Effector CD8-positive, alpha-beta T cell (primary cell): Measurements from ENCODE around the gene RPS6KB2.
"Not testable (repeated sequence)": the region's sequence is repeated elsewhere in the genome, so short reads cannot be mapped to it uniquely, and the experiment has no call there.

Experiments
- DNase-seq: peaks from one replicate; lab custom pipeline; 2025; lab: John Stamatoyannopoulos, UW

The RPS6KB2 gene

DNA sequence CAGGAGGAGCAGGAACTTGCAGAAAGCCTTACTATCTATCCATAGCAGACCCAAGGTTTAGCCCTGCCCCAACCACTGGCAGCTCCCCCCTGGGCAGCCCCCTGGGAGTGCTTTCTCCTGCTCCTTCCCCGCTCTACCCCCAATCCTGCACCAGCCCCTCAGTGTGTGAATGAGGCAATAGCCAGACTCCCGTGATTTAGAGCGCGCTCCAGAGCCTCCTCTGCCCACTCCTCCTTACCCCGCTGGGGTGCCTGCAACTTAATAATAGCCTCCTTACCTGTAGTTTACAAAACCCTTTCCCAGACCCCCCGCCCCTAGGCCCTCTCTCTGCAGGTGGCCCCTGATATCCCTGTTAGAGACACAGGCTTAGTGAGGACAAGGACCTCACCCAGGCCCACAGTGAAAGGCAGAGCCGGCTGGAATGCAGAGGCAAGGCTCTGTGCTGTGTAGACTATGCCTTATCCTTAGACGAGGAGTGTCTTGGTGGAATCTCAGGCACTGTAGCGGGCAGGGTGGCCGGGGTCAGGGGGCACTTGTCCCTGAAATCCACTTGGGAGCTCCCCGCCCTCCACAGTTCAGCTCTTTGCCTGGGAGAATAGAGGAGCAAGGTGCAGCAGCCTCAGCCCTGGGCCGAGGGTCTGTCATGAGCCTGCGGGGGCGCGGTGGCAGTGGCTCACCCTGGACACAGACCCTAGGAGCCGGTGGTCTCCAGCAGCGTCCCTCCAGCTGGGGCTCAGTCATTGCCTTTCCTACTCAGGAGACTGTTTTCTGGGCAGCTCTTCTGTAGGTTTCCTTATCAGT is 17.1 kb upstream of the RPS6KB2 start:
- no peak for DNase-seq

DNA sequence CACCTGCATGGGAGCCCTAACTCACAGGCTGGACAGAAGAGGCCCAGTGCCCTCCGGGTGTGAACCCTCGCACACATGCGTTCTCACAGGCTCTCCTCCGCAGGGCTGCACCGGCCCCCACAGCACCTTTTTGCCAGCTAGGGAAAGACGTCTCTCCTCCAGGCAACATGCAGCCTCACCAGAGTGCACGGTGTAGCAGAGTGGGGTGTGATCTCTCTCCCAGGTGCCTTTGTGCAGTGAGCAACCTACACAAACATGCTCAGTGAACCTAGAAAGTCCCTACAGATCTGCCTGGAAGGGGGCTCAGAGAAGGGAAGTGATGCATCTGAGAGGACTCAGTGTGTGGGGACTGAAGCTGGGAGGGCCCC is 16.5 kb upstream of the RPS6KB2 start:
- no peak for DNase-seq

DNA sequence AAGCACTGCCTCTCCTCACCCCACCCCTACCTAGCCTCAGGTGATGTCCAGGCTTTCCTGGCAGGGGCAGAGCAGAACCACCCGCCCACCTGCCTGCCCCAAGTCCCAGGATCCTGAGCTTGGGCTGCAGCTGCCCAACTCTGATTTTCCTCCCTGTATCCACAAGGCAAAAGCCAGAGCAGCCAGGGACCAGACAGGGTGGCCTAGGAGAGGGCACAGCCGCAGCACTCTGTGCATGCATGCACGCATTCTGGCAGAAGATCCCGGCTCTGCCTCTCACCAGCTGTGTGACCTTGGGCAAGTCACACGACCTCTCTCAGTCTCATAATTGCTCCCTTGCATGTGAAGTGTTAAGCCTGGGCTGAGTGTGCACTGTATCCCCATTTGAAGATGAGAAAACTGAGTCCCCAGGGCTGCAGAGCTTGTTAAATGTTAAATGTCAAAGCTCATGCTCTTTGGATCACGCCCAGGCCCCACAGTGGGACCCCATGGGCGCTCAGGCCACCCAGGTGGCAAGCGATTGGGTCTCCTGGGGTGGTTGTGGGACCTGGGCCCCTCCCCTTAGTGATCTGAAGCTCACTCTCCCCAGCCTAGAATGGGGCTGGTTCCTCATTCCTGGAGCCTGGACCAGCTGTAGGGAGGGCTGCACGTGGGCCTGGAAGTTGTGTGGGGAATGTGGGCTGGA is 15.7 kb upstream of the RPS6KB2 start:
- DNase-seq = no peak

DNA sequence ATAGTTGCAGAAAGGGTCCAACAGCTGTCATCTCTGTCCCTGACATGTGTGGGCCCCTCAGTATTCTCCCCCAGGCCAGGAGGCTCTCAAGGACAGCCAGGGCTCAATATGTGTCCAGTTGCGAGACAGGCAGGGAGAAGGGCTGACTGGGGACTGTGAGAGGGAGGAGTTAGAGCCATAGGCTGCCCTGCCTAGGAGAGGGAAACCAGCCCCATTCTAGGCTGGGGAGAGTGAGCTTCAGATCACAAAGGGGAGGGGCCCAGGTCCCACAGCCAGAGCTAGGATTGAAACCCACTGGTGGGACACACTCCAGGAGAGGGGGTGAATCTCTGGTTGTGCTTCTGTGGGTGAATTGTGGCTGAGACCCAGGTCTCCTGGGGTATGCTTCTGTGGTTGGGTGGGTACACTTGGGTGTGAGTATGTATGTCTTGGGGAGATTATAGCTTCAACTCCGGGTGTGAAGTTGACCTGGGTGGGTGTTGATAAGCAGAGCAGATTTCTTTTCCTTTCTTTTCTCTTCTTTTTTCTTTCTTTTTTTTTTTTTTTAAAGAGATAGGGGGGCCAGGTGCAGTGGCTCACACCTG is 14.9 kb upstream of the RPS6KB2 start:
- no peak for DNase-seq

GRCh38 chr11:67415501-67416304 is 12.6 kb upstream of the RPS6KB2 start, which contains the start of gene CARNS1:
CARNS1 (plus strand) TSS chr11:67415678; CDS start chr11:67416200, 522 bp downstream.
- no peak for DNase-seq

GRCh38 chr11:67416416-67417335 is 11.6 kb upstream of the RPS6KB2 start:
- DNase-seq = peak; percentile 74

DNA sequence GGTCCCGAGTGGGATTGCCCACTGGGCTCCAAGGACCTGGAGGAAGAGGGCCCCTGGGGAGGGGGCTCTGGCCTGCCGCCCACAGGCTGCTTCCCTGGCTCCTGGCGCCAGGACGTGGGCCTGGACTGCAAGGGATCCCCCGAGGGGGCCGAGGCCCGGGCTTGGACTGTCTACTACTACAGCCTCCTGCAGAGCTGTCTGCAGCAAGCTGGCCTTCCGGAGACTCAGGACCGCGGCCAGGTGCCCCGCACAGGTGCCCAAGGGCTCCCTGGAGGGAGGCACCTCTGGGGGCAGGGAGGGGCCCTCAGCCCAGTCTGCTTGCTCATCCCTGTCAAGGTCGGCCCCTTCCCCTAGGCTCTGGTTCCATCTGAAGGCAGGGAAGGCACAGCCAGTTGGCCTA is 10.9 kb upstream of the RPS6KB2 start:
- DNase-seq = no peak

DNA sequence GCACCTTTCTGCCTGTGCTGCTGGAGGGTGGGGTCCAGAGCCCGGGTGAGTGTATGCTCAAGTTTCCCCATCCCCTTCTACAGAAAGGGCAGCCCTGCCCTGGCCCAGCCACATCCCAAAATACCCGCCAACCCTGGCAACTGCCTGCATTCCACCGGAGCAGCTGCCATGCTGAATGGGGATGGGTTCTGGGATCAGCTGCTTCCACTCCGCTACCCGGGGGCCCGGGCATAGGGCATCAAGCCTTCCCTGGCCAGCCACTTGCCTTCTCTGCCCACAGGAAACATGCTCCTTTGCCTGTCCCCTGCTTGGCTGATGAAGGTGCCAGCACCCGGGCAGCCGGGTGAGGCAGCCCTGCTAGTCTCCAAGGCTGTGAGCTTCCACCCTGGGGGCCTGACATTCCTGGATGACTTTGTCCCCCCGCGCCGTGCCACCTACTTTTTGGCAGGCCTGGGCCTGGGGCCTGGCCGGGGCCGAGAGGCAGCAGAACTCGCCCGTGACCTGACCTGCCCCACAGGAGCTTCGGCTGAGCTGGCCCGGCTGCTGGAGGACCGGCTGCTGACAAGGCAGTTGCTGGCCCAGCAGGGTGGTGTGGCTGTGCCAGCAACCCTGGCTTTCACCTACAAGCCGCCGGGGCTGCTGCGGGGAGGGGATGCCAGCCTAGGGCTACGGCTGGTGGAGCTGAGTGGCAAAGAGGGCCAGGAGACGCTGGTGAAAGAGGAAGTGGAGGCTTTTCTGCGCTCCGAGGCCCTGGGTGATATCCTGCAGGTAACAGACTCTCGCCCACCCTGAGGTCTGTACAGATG is 9.6 kb upstream of the RPS6KB2 start:
- no peak for DNase-seq

- no peak for DNase-seq
Observed at GRCh38 chr11:67419325-67420049, 8.8 kb upstream of the RPS6KB2 start.

DNA sequence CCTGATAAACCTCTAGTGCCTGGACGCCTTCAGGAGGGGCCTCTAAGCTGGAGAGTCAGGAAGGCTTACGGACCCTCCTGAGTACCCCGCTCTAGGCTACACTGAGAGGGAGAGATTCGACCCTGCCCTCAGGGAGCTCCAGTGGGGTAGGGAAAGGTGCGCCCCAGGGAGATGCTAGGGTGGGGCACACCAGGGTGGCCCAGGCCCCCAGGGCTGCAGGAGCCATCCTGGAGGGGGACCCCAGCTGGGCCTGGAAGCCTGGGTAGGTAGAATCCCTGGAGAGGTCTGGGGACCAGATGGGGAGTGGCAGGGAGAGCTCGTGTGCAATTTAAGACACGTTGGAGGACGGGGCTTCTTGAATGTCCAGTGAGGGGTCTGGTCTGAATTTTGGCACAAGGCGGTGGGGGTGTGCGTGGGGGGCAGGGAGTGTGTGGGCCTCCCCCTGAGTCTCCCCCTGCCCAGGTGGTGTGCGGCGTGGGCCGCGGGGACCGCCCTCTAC is 8.1 kb upstream of the RPS6KB2 start:
- no peak for DNase-seq

GRCh38 chr11:67420646-67421429 is 7.5 kb upstream of the RPS6KB2 start:
- DNase-seq = peak; percentile 98

DNA sequence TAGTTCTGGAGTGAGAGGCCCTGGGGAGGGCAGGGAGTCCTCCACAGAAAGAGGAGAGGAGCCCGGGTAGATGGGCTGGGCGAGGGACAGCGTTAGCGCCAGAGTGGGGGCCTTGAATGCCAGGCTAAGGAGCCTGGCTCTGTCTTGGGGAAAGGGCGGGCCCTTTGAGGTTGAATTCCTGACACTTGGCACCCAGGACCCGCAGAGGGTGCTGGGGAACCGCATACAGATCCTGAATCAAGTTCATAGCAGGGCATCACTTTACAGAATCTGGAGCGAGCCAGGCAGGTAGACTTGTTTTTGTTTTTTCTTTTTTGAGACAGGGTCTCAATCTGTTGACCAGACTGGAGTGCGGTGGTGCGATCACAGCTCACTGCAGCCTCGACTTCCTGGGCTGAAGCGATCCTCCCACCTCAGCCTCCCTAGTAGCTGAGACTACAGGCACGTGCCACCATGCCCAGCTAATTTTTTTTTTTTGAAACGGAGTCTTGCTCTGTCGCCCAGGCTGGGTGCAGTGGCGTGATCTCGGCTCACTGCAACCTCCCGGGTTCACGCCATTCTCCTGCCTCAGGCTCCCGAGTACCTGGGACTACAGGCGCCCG is 6.8 kb upstream of the RPS6KB2 start:
- no peak for DNase-seq

GRCh38 chr11:67422891-67423290 is 5.4 kb upstream of the RPS6KB2 start:
- no peak for DNase-seq

GRCh38 chr11:67423466-67423865 is 4.8 kb upstream of the RPS6KB2 start:
- no peak for DNase-seq

- no peak for DNase-seq
Observed at GRCh38 chr11:67423891-67424613, 4.2 kb upstream of the RPS6KB2 start.

- DNase-seq = not testable (repeated sequence)
Observed at GRCh38 chr11:67427364-67427859, 882 bp upstream of the RPS6KB2 start.

DNA sequence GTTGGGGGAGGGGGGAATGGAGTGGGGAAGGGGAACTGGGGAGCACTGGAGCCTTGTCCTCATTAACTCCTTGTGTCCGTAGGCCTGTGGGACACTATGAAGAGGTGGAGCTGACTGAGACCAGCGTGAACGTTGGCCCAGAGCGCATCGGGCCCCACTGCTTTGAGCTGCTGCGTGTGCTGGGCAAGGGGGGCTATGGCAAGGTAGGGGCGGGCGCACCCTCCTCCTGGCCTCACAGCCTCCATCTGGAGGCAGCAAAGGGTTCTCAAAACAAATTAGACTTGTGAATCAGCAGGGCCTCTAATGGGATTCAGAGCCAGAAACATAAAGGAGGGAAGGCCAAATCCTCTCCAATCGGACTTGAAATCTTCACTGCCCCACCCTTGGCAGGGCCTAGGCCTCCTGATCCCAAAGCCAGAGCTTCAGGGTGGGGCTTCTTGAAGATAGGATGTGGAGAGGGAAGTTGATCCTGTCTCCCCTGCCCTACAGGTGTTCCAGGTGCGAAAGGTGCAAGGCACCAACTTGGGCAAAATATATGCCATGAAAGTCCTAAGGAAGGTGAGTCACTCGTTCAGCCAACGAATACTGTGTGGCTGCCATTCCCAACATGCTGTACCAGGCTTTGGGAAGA is 859 bp downstream of the RPS6KB2 start:
- DNase-seq = no peak
